Adipose tissue (tissue), 3 donors: Measurements from ENCODE around the gene TCTN3. TPM values are rescaled to one million over a fixed set of nuclear protein-coding genes. Genes with fewer than 3 reads are reported as not detected.
"Not testable (repeated sequence)": the region's sequence is repeated elsewhere in the genome, so short reads cannot be mapped to it uniquely, and the experiment has no call there.

Experiments
- H3K27ac ChIP-seq: one replicate; pipeline ENCODE4 v1.5.1; 2013; ENCODE audit warnings: low read depth, low read length
- WGBS, 3 donors: extraction: QIAGEN DNeasy Blood & Tissue Kit; methylation state at CpG; one replicate each; pipeline ENCODE4 v1.1.7; 2013; 5-methylcytosine and 5-hydroxymethylcytosine counted together
- polyA plus RNA-seq, 3 donors: library from polyadenylated mRNA; stranded (reverse); fragments of 200-250 nt; gene quantifications; one replicate each; pipeline ENCODE4 v1.2.3, GENCODE V29; 2013
- donor health status: healthy with polysubstance abuse.
- donor health status: Bipolar disorder and iron deficiency.
- donor health status: healthy.

Gene TCTN3
- polyA plus RNA-seq, 3 donors = 13.4 to 16.9 (median 14.3) TPM

DNA sequence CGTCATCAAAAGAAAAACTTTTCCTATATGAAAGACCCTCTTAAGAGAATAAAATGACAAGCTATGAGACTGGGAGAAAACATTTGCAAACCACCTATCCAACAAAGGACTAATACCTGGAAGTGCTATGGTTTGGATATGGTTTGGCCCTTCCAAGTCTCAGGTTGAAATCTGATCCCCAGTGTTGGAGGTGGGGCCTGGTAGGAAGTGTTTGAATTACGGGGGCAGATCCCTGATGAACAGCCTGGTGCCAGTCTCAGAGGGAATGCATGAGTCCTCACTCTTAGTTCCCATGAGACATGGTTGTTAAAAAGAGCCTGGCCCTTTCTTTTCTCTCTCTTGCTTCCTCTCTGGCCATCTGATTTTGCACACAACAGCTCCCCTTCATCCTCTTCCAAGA, 43.5 kb downstream of the TCTN3 start:
- WGBS, 3 donors = 52 to 80% (median 78%) methylated on average over 2 of the region's 2 CpGs
- no peak overlapping the region for H3K27ac ChIP-seq

DNA sequence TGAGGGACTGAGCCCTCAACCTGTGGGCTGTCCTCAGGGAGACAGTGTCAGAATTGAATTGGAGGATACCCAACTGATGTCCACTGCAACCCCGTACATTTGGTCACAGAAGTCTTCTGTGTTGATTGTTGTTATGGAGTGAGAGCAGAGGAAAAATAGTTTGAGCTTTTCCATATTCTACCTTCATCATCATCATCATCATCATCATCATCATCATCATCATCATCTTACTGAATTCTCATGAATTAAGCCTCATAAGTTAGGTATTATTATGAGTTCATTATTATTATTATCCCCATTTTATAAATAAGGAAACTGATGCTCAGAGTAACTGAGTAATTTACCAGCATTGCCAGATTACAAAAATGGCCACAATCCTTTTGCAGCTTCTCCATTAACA, 45.6 kb downstream of the TCTN3 start:
- WGBS, 3 donors = 88 to 100% (median 98%) methylated on average over 1 of the region's 1 CpG
- no peak overlapping the region for H3K27ac ChIP-seq

DNA sequence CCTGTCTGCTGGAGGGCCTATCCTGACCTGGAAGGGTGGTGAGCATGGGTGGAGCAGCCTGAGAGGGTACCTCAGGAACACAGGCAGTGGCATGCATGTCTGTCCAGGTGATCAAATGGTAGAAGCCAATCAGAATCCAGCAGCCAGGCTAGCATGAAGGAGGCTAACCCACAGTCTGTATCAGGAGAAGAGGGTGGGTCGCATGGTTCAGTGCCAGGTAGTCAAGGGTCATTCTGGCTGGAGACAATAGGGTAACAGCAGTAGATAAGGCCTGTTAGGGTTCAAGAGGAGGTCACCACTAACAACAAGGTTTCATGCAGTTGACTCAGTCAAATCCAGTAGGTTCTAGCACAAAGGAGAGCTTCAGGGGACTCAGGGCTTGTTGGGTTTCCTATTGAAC, 47.6 kb downstream of the TCTN3 start:
- WGBS, 3 donors = 81 to 100% (median 87%) methylated on average over 1 of the region's 1 CpG
- no peak overlapping the region for H3K27ac ChIP-seq

DNA sequence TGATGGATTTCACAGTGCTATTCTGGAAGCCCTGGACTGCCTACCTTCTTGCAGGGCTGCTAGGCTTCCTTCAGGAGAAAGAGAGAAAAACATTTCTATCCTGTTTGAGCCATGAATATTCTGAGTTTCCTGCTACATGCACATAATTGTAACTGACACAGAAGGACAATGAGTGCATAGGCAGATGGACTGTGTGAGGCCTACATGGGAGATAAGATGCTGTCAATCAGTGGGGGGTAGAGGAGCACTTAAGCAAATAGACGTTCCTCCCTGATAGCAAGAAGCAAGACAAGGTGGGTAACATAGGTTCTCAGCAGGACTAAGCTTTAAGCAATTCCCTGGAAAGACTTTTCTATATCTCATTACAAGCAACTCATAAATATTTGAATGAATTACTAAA, 48.8 kb downstream of the TCTN3 start:
- 41 to 65% (median 58%) methylated on average over 1 of the region's 1 CpG for WGBS, 3 donors
- no peak overlapping the region for H3K27ac ChIP-seq

DNA sequence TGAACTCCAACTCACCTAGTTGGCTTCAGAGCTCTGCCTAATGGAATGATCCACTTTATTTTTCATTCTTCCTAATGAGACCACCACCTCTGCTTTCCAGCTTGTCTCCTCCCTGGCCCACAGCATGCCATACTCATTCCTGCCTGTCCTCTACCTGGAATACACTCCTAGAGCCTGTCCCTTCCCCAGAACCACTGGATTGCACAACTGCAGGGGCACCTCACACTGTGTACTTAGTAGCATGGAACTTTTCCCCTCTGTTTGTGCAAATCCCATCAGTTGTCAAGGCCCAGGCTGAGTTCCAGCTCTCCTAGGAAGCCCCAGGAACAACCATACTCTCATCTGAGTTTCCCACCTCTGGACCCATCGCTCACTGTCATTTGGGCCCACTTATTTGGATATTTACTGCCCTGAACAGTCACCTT, 52.8 kb downstream of the TCTN3 start:
- no peak overlapping the region for H3K27ac ChIP-seq
- 95 to 100% (median 100%) methylated on average over 1 of the region's 1 CpG for WGBS, 3 donors

DNA sequence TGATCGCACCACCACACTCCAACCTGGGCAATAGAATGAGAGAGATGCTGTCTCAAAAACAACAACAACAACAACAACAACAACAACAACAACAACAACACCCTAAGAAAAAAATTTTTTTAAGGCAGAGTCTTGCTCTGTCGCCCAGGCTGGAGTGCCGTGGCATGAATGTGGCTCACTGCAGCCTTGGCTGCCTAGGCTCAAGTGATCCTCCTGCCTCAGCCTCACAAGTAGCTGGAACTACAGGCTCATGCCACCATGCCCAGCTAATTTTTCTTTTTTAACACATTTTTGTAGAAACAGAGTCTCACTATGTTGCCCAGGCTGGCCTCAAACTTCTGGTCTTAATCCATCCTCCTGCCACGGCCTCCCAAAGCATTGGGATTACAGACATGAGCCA, 55.8 kb downstream of the TCTN3 start:
- H3K27ac ChIP-seq = no peak overlapping the region
- 83 to 98% (median 97%) methylated on average over 4 of the region's 4 CpGs for WGBS, 3 donors

DNA sequence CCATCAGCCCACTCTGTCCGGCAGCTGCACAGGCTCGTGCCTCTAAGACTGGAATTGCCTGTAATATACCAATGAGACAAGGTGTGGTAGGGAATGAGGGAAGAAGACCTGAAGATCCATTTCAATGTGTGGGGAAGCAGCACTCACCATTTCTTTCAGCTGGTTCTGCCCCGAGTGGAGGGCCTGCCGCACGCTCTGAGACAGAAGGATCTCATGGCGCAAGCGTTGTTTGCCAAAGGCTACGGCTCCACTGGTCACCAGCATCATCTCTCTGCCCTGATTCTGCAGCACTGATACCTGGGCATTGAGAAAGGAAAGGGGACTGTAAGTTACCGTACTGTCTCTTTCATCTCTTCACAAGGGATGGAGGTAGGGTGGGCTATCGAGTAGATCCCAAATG, 56.6 kb downstream of the TCTN3 start:
- no peak overlapping the region for H3K27ac ChIP-seq
- 88 to 97% (median 97%) methylated on average over 10 of the region's 10 CpGs for WGBS, 3 donors

DNA sequence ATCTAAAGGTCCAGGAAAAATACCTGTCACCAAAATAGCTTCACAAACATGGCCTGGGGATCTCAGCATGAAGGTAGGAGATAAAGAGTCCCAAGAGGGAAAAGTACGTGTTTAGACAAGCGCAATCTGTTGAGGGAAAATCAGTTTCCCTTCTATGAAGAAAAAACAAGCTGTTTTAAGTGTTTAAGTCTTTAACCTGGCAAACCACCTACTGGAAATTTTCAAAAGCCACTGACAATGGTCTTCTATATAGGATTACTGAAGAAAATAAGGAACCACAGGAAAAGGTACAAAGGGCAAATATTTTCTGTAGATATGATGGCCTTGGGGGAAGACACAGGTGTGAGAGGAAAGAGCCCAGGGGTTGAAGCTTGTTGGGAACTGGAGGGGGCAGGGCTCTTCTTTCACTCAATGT, 58.4 kb downstream of the TCTN3 start:
- H3K27ac ChIP-seq = no peak overlapping the region
- 49 to 91% (median 87%) methylated on average over 2 of the region's 2 CpGs for WGBS, 3 donors

DNA sequence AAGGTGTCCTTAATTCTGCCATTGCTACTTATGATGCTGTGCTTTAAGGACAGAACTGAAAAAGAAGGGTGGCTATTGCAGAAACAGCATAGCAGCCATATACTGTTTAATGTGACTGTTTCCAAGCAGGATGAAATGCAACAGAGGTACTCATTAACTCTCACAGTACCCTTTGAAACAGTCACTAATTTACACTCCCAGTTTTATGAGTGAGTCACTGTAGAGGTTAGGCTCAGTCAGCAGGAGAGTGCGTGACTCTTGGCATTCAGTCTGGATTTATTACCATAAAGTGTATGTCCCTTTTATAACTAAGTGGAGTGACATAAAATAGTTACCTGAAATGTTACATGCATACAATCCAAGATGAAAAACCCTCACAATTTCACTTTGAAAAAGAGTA, 64.9 kb downstream of the TCTN3 start:
- H3K27ac ChIP-seq = no peak overlapping the region
- 83 to 97% (median 97%) methylated on average over 1 of the region's 1 CpG for WGBS, 3 donors

DNA sequence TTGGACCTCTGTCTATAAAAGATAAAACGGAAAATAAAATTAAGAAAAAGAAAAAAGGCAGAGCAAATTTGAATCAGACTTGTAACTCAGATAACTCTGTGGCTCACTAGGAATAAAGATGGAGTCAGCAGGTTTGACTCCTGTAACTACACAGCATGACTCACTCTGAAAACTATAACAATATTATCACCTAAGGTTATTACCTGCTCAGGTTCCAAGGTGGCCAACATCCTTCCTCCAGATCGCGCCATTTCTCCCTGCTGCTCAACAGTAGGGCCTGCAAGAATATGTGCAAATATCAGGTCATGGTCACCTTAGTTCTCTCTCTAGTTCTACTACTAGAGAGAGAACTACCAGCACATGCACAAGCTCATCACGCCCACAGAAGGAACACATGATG, 67.2 kb downstream of the TCTN3 start:
- no peak overlapping the region for H3K27ac ChIP-seq
- WGBS, 3 donors = 90 to 96% (median 95%) methylated on average over 4 of the region's 4 CpGs

DNA sequence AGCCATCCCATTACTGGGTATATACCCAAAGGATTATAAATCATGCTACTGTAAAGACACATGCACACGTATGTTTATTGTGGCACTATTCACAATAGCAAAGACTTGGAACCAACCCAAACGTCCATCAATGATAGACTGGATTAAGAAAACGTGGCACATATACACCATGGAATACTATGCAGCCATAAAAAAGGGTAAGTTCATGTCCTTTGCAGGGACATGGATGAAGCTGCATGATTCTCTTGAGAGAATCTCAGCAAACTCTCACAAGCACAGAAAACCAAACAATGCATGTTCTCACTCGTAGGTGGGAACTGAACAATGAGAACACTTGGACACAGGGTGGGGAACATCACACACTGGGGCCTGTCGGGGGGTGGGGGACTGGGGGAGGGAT, 73.3 kb downstream of the TCTN3 start:
- H3K27ac ChIP-seq = not testable (repeated sequence)
- 88 to 93% (median 90%) methylated on average over 4 to 5 of the region's 5 CpGs for WGBS, 3 donors

DNA sequence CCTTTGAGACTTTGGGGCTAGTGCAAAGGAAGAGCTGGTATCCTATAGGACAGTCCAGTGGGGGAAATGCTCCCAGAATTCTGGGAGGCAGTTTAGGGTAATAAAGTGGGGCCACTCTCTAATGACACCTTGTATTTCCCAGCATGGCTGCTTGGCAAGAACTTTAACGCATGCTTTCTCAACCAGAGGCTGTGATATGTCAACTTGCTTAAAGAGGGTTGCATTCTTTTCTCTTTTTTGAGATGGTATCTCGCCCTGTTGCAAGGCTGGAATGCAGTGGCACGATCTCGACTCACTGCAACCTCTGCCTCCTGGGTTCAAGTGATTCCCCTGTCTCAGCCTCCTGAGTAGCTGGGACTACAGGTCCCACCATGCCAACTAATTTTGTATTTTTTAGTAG, 75.6 kb downstream of the TCTN3 start:
- no peak overlapping the region for H3K27ac ChIP-seq
- 87 to 92% (median 90%) methylated on average over 4 of the region's 4 CpGs for WGBS, 3 donors

DNA sequence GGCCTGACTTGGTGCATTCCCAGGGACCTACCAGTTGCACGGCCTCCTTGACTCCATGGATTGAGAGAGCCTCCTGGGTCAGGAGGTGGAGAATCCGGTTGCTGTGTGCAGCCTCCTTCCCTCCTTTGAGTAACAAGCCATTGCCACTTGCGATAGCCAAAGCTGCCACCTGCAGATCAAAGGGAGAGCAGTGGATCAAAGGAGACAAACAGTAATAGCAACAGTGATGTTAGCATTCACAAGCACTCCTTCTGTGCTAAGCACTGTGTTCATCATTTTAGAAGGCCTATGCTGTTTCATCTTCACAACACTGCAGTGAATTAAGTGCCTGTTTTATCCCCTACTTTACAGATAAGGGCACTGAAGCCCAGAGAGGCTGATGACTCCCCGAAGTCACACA, 77.3 kb downstream of the TCTN3 start:
- no peak overlapping the region for H3K27ac ChIP-seq
- WGBS, 3 donors = 83 to 92% (median 87%) methylated on average over 4 of the region's 4 CpGs

Other genes starting within 250 kb of the TCTN3 start
- 100 to 1,000 TPM in 1 of 3 donors, 10 to 100 TPM in 2; 25.4 to 508 (median 85.4) TPM for gene SORBS1, start 132.6 kb downstream of the TCTN3 start, polyA plus RNA-seq
- 10 to 100 TPM; 12.1 to 26.6 (median 12.4) TPM for gene ALDH18A1, start 37.2 kb downstream of the TCTN3 start, polyA plus RNA-seq
- gene ENTPD1, start 62.2 kb upstream of the TCTN3 start, polyA plus RNA-seq = 1 to 10 TPM; 1.6 to 8.8 (median 7.2) TPM
- 1 to 10 TPM in 1 of 3 donors, under 1 TPM in 2; 0.03 to 1.5 (median 0.25) TPM for gene CC2D2B, start 214.0 kb upstream of the TCTN3 start, polyA plus RNA-seq